Small intestine (tissue), 7 donors: Measurements from ENCODE around the gene DISP2. TPM values are rescaled to one million over a fixed set of nuclear protein-coding genes. Genes with fewer than 3 reads are reported as not detected.

Experiments used
- DNase-seq, 2 donors: peaks; one replicate each; pipeline versions ENCODE4 v3.0.0 to v3.0.0-alpha.2; 2013
- FAIRE-seq: peaks from 2 replicates; lab custom pipeline; 2012; peaks lifted over from hg19 to GRCh38; lab: Jason Lieb, UNC
- H3K27ac ChIP-seq, 3 donors: one replicate each; pipeline ENCODE4 v1.5.1; 2013; ENCODE audit warnings: low read length in 2 of 3, mild to moderate bottlenecking in 2 of 3, control low read depth in 1 of 3, inconsistent platforms in 1 of 3, low read depth in 1 of 3, moderate library complexity in 1 of 3
- H3K27me3 ChIP-seq, 3 donors: one replicate each; pipeline ENCODE4 v1.6.1; 2013; ENCODE audit warnings: low read length in 3 of 3, inconsistent platforms in 1 of 3; ENCODE audit not compliant: control insufficient read depth in 3 of 3, insufficient read depth in 3 of 3
- H3K36me3 ChIP-seq, 3 donors: one replicate each; pipeline ENCODE4 v1.6.1; 2013; ENCODE audit warnings: low read length in 3 of 3, inconsistent platforms in 1 of 3, low read depth in 1 of 3, mild to moderate bottlenecking in 1 of 3, moderate library complexity in 1 of 3; ENCODE audit not compliant: control insufficient read depth in 3 of 3, insufficient read depth in 2 of 3
- H3K4me1 ChIP-seq, 3 donors: one replicate each; pipeline ENCODE4 v1.6.1; 2013; ENCODE audit warnings: low read length in 2 of 3, inconsistent platforms in 1 of 3, low read depth in 1 of 3, mild to moderate bottlenecking in 1 of 3, moderate library complexity in 1 of 3; ENCODE audit not compliant: control insufficient read depth in 3 of 3, insufficient read depth in 2 of 3
- H3K4me3 ChIP-seq, 3 donors: one replicate each; pipeline ENCODE4 v1.5.1; 2013; ENCODE audit warnings: low read length in 3 of 3, control low read depth in 1 of 3, inconsistent platforms in 1 of 3, low read depth in 1 of 3, mild to moderate bottlenecking in 1 of 3, moderate library complexity in 1 of 3
- H3K9me3 ChIP-seq, 2 donors: one replicate each; pipeline ENCODE4 v1.6.1; 2013; ENCODE audit warnings: low read depth in 1 of 2, low read length in 1 of 2; ENCODE audit not compliant: control insufficient read depth in 2 of 2, insufficient read depth in 1 of 2
- WGBS, 3 donors: extraction: QIAGEN DNeasy Blood & Tissue Kit; methylation state at CpG; one replicate each; pipeline ENCODE4 v1.1.7; 2013; 5-methylcytosine and 5-hydroxymethylcytosine counted together
- polyA plus RNA-seq, 4 donors: library from polyadenylated mRNA; stranded (reverse) in 3 of 4; unstranded in 1 of 4; fragments of 200-250 nt in 3 of 4; fragments of 120-200 nt in 1 of 4; gene quantifications; one replicate each; pipeline versions ENCODE4 v1.2.1 to v1.2.3, GENCODE V29; 2013
- donor health status: healthy with polysubstance abuse.
- donor health status: control.
- donor health status: control.
- donor health status: Bipolar disorder and iron deficiency.
- donor health status: healthy.

Gene DISP2
- polyA plus RNA-seq, 4 donors: 2.2 to 12.2 (median 5.1) TPM

- Histone ChIP-seq H3K27me3 (no peaks in the 10 kb centered on the region), H3K9me3 (no peaks in the 10 kb centered on the region), H3K27ac (no peak overlapping the region), H3K4me3 (no peak overlapping the region), H3K4me1 (peaks cover 5 to 78% (median 11%) of the 10 kb centered on the region in 3 donors), H3K36me3 (peaks cover 0 to 11% (median 0%) of the 10 kb centered on the region in 3 donors)
- no peak for DNase-seq
- no peak for FAIRE-seq
- 66 to 90% (median 66%) methylated on average over 5 of the region's 5 CpGs for WGBS, 3 donors
Measured at GRCh38 chr15:40336744-40337122, 21.3 kb upstream of the DISP2 start.

DNA sequence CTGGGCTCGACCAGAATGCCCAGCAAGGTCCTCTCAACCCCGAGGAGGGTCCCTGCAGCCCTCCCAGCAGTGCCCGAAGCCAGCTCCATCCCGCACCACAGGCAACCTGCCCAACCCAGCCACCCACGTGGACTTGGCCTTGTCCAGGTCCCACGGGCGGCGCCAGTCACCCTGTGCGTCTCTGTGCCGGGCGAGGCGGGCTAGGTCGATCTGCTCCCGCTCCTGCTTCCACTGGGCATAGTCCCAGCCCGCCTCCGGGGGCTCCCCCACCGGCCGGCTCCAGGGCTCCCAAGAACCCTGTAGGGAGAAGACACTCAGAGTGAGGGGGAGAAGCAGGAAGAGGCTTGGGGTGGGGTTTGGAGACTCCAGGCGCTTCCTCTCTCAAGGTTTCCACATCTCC lies 20.4 kb upstream of the DISP2 start:
- no peak for DNase-seq
- H3K4me1 ChIP-seq: peaks cover 5 to 82% (median 11%) of the 10 kb centered on the region in 3 donors

GRCh38 chr15:40338041-40338657 lies 19.9 kb upstream of the DISP2 start:
- FAIRE-seq: no peak

More for the DNA sequence above, 20.4 kb upstream of the DISP2 start:
- H3K27ac ChIP-seq: no peak overlapping the region
- H3K36me3 ChIP-seq: peaks cover 0 to 11% (median 0%) of the 10 kb centered on the region in 3 donors
- no peaks in the 10 kb centered on the region for H3K27me3 ChIP-seq
- no peak for FAIRE-seq
- 59 to 68% (median 60%) methylated on average over 19 of the region's 19 CpGs for WGBS, 3 donors
- no peaks in the 10 kb centered on the region for H3K9me3 ChIP-seq
- H3K4me3 ChIP-seq: no peak overlapping the region

DNA sequence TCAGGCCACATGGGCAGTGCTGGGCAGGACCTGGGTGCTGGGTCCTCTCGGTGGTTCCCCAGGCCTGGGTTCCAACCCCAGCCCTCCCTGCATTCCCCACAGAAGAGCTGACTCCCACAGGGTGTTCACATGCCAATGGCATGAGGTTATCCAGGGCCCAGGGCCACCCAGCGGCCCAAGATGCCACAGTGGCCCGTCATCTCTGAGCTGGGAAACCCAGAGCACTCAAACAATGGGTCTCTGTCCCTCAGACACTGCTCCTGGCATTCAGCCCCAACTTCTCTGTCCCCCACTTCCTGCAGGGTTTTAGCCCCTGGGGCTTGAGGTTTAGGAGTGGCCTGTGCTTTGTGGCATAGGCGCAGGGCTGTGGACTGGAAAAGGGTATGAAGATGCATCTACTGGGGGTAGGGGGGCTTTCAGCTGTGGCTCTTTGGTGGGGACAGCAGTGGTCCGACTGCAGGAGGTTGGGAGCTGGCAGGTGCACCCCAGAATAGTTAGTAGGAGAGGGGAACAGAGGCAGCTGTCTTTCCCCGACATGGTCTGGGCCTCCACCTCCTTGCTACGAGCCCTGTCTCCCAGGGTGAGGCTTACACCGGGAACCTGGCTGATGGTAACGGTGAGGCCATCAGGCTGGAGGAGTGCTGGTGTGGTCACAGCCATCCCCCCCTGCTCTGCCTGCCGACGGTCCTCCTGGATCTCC lies 18.9 kb upstream of the DISP2 start:
- FAIRE-seq (no peak), DNase-seq (no peak)
- H3K27ac ChIP-seq: peak overlapping the region in 1 of 3 donors; percentile 52
- H3K4me1 ChIP-seq: peaks cover 0 to 91% (median 11%) of the 10 kb centered on the region in 3 donors
- no peak overlapping the region for H3K4me3 ChIP-seq
- 72 to 74% (median 72%) methylated on average over 9 to 11 of the region's 11 CpGs for WGBS, 3 donors
- H3K9me3 ChIP-seq: no peaks in the 10 kb centered on the region
- H3K36me3 ChIP-seq: peaks cover 0 to 11% (median 0%) of the 10 kb centered on the region in 3 donors
- no peaks in the 10 kb centered on the region for H3K27me3 ChIP-seq

More at GRCh38 chr15:40338041-40338657, 19.9 kb upstream of the DISP2 start:
- peak; percentile 64 to 81 for DNase-seq
- 41 to 45% (median 43%) methylated on average over 11 of the region's 11 CpGs for WGBS, 3 donors
- H3K36me3 ChIP-seq: peaks cover 0 to 11% (median 0%) of the 10 kb centered on the region in 3 donors
- peak overlapping the region in 1 of 3 donors; percentile 47 for H3K27ac ChIP-seq
- no peaks in the 10 kb centered on the region for H3K27me3 ChIP-seq
- H3K4me3 ChIP-seq: no peak overlapping the region
- H3K9me3 ChIP-seq: no peaks in the 10 kb centered on the region
- H3K4me1 ChIP-seq: peaks cover 5 to 88% (median 11%) of the 10 kb centered on the region in 3 donors

- peak overlapping the region in 1 of 3 donors; percentile 17 for H3K4me3 ChIP-seq
- no peak for DNase-seq
- no peaks in the 10 kb centered on the region for H3K9me3 ChIP-seq
- WGBS, 3 donors: 83 to 89% (median 85%) methylated on average over 7 of the region's 7 CpGs
- peak overlapping the region; percentile 83 to 91 (median 90) for H3K27ac ChIP-seq
- peaks cover 0 to 8% (median 0%) of the 10 kb centered on the region in 3 donors for H3K36me3 ChIP-seq
- H3K27me3 ChIP-seq: no peaks in the 10 kb centered on the region
- H3K4me1 ChIP-seq: peaks cover 0 to 91% (median 11%) of the 10 kb centered on the region in 3 donors
- no peak for FAIRE-seq
Measured at GRCh38 chr15:40339621-40339945, 18.4 kb upstream of the DISP2 start.

DNA sequence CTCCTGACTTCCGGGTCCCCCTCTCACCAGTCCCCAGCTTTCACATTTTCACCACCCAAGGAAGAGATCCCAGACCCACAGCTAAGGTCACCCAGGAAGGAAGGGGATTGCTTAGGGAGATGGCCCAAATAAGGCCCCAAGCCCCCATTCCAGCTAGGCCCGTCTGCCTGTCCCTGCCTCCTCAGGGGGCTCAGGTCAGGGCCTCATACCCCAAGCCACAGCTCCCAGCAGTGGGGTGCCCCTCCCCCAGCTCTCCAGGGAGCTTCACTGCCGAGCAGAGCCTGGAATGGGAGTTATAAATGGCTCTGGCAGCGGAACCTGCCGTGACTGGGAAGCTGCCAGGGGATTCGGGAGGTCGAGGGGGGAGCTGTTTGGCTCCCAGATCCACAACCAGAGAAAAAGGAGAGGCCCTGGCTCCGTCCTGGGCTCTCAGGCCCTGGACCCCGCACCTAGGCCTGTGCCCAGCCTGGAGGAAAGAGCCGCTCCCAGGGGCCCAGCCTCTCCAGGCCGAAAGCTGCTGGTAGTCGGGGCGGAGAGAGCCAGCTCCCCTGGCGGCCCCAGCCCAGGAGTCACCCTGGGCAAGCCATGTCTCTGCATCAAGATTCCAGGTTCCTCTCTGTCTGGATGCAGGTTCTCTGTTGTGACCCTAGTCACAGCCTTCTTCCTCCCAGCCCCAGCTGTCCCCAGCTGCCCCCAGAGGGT lies 17.8 kb upstream of the DISP2 start:
- H3K4me1 ChIP-seq: peaks cover 3 to 91% (median 11%) of the 10 kb centered on the region in 3 donors
- FAIRE-seq: no peak
- H3K27me3 ChIP-seq: no peaks in the 10 kb centered on the region
- WGBS, 3 donors: 19 to 37% (median 26%) methylated on average over 12 to 14 of the region's 14 CpGs
- H3K4me3 ChIP-seq: peak overlapping the region; percentile 17 to 52 (median 18)
- peaks cover 0 to 6% (median 0%) of the 10 kb centered on the region in 3 donors for H3K36me3 ChIP-seq
- no peaks in the 10 kb centered on the region for H3K9me3 ChIP-seq
- peak; percentile 46 to 66 for DNase-seq
- H3K27ac ChIP-seq: peak overlapping the region; percentile 83 to 91 (median 90)

GRCh38 chr15:40340740-40341400 lies 17.1 kb upstream of the DISP2 start, which contains the start of gene CCDC9B:
CCDC9B (minus strand) TSS chr15:40340939; CDS start chr15:40340819, 120 bp downstream.
- Histone ChIP-seq H3K36me3 (peaks cover 0 to under 1% (median 0%) of the 10 kb centered on the region in 3 donors), H3K27ac (peak within 1 kb of the TSS; percentile 83 to 91 (median 90)), H3K9me3 (no peaks in the 10 kb centered on the region), H3K4me1 (peaks cover 3 to 91% (median 11%) of the 10 kb centered on the region in 3 donors), H3K27me3 (no peaks in the 10 kb centered on the region), H3K4me3 (peak within 1 kb of the TSS; percentile 17 to 52 (median 18))
- WGBS, 3 donors: 15 to 24% (median 23%) methylated on average over 16 to 17 of the region's 17 CpGs
- DNase-seq: peak; percentile 94 to 95
- no peak for FAIRE-seq
